ENCODE results near the gene TBCD. TPM values are rescaled to one million over a fixed set of nuclear protein-coding genes. Genes with fewer than 3 reads are reported as not detected.

TBCD gene
- total RNA-seq, 2 donors from 2014 or later = 44.4 to 54.1 TPM

GRCh38 chr17:82859431-82860403, 107.9 kb downstream of the TBCD start:
- intact Hi-C loops (cut with DNase I, micrococcal nuclease) = no loop called here
- ATAC-seq = peak; percentile 37
- peak in 1 of 2 donors; percentile 50 for DNase-seq

- intact Hi-C loops (cut with DNase I, micrococcal nuclease) = no loop called here
- ATAC-seq = no peak
- DNase-seq = no peak
These were observed 108.9 kb downstream of the TBCD start for GRCh38 chr17:82860606-82861392.

DNA sequence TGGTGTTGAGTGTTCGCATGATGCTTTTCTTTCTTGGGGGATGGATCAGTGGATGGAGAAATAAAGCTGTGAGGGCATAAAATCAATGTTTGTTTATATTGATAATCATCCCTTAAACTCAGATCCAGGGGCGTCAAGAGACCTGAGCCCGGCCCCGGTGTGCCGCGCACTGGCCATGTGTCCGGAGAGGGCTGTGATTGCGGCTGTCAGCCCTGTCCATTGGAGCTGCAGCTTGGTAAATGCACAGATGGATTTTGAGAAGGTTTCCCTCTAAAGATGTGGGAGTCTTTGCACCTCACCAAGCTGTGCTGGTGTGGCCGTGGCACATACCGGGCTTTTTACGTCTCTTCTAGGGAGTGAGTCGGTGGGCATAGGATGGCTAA, 109.5 kb downstream of the TBCD start:
- no peak for DNase-seq
- intact Hi-C loops (cut with DNase I, micrococcal nuclease) = no loop called here
- ATAC-seq = no peak

- intact Hi-C loops (cut with DNase I, micrococcal nuclease) = no loop called here
- no peak for ATAC-seq
- no peak for DNase-seq
These were observed 110.3 kb downstream of the TBCD start for GRCh38 chr17:82862191-82862590.

GRCh38 chr17:82862737-82863382, 111.0 kb downstream of the TBCD start:
- intact Hi-C loops (cut with DNase I, micrococcal nuclease) = no loop called here
- ATAC-seq (no peak), DNase-seq (peak in 1 of 2 donors; percentile 18)

- ATAC-seq (no peak), DNase-seq (peak in 1 of 2 donors; percentile 16)
- intact Hi-C loops (cut with DNase I, micrococcal nuclease) = no loop called here
These were observed 111.6 kb downstream of the TBCD start for GRCh38 chr17:82863383-82863940.

GRCh38 chr17:82863941-82864712, 112.3 kb downstream of the TBCD start:
- DNase-seq (no peak), ATAC-seq (peak; percentile 60)
- intact Hi-C loops (cut with DNase I, micrococcal nuclease) = no loop called here

GRCh38 chr17:82864713-82865248, 112.9 kb downstream of the TBCD start:
- DNase-seq = no peak
- ATAC-seq = no peak
- intact Hi-C loops (cut with DNase I, micrococcal nuclease) = no loop called here

DNA sequence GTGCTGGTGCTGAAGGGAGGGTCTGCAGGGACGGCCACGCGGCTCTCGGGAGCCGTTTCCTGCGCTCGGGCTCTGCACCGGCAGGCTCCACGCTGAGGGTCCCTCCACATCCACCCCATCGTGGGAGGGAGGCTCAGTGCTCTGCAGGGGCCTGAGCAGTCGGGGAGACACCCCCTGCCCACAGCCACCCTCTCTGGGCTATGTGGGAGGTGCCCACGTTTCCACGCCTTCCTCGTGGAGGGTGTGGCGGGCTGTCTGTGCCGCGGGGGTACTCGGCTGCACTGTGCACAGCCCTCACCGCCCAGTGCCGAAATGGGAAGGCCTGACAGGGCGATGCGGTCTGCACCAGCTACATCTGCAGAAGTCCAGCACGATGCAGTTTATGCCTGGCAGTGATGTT, 113.4 kb downstream of the TBCD start:
- ATAC-seq (no peak), DNase-seq (no peak)
- intact Hi-C loops (cut with DNase I, micrococcal nuclease) = no loop called here

DNA sequence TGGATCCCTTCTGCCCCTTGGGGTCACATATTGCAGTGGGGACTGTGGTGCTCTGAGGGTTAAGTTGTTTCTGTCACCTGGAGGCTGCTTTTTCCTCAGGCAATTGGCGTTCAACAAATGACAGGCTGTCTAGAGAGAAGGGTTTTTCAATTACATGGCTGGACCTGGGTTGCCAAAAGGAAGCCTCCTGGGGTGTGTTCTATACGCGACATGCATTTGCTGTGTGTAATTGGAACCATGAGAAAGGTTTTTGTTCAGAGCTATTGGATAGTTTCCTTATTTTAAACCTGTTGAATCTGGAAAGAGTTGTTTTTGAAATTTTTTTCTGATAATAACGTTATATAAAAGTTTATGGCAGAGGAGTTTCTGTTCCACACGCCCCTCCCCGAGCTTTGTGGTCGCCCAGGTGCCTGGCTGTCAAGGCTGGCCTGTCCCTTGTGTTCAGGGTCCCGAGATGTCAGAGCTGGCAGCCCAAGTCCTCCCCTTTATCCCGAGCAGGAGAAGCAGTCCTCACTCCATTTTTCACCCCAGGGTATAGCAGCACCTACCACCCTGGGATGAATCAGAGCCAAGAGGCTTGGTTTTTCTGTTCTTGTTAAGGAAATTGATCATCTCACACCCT, 114.0 kb downstream of the TBCD start:
- intact Hi-C loops (cut with DNase I, micrococcal nuclease) = no loop called here

GRCh38 chr17:82866590-82867191, 114.8 kb downstream of the TBCD start:
- ATAC-seq (peak; percentile 15), DNase-seq (no peak)
- intact Hi-C loops (cut with DNase I, micrococcal nuclease) = no loop called here

More for the DNA sequence above, 114.0 kb downstream of the TBCD start:
- DNase-seq (no peak), ATAC-seq (peak; percentile 24)

DNA sequence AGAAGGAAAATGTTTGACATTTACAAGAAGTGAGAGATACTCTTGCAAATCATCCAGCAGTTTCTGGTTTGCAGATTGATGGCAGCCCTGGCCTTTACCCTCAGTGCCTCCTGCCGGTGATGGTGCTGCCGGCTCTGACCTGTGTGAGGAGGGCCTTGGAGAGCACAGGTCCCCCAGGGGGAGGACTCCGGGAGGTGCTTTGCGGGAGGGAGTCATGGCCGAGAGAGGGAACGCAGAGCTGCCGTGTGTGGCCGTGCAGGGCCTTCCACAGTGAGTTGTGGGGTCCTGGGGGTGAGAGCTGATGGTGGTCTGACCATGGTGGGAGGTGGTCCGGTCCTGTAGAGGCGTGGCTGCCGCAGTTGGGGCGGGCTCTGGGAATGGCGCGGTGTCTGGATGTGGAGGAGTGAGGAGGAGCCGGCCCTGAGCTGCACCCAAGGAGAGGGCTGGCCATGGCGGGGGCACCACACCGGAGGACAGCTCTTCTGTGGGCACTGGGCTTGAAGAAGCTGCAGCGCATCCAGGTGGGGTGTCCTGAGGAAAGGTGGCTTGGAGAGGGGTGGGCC, 116.0 kb downstream of the TBCD start:
- intact Hi-C loops (cut with DNase I, micrococcal nuclease) = no loop called here
- DNase-seq = no peak
- no peak for ATAC-seq

- no peak for DNase-seq
- ATAC-seq = no peak
- intact Hi-C loops (cut with DNase I, micrococcal nuclease) = no loop called here
These were observed 116.9 kb downstream of the TBCD start for GRCh38 chr17:82868715-82869131.

DNA sequence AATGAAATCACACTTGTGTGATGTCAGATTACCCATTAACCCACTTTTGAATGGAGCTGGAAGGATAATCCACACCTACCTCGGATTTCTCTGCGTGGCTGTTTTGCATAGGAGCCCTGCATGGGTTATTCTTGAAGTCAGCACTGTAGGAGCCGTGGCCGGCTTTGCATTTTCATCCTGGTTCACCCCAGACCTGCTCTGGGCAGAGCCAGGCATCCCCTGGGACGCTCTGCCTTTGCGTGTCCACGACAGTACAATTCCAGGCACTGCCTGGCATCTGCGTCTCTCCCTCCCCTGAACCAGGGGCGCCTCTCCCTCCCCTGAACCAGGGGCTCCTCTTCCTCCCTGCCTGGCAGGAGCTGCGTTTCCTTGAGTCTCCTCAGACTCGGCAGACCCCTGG, 117.7 kb downstream of the TBCD start:
- DNase-seq = no peak
- intact Hi-C loops (cut with DNase I, micrococcal nuclease) = no loop called here
- no peak for ATAC-seq

GRCh38 chr17:82870091-82870491, 118.2 kb downstream of the TBCD start:
- intact Hi-C loops (cut with DNase I, micrococcal nuclease) = no loop called here

GRCh38 chr17:82870541-82870940, 118.7 kb downstream of the TBCD start:
- intact Hi-C loops (cut with DNase I, micrococcal nuclease) = no loop called here
- DNase-seq (no peak), ATAC-seq (no peak)

More at GRCh38 chr17:82870091-82870491, 118.2 kb downstream of the TBCD start:
- no peak for DNase-seq
- ATAC-seq = no peak

Measured in left colon (tissue), 2 donors.